Measurements from ENCODE around the gene ITGAL. TPM values are rescaled to one million over a fixed set of nuclear protein-coding genes. Genes with fewer than 3 reads are reported as not detected.

ITGAL gene
- total and polyA plus RNA-seq, 2 of the 13 experiments (the other 11 are each of a cell fraction or from before 2014, with no cell fraction given) = 0.86 to 1.2 TPM

- TF ChIP-seq ZBTB34 (CRISPR knock-in tag; IDR thresholded peaks at IDR 0.05) = no peak
- no peak for TF ChIP-seq ZGPAT (CRISPR knock-in tag; IDR thresholded peaks at IDR 0.05)
Observed at GRCh38 chr16:30565984-30566383, 93.4 kb downstream of the ITGAL start (continued).

- H2AFZ ChIP-seq (ENCODE audit: low read length) = no peak overlapping the region
- no peak overlapping the region for H3K4me2 ChIP-seq (ENCODE audit: low read depth, low read length)
- POLR2A ChIA-PET = interaction anchor here (0.9 to 3.9 kb wide), 4 partner anchors 9 to 44 kb away, joined by 3 to 36 read pairs (median 8); partner anchors contain the start of genes ZNF689, ZNF747 and ZNF764
- FAIRE-seq (no peak), ATAC-seq (no peak), DNase-seq (ENCODE audit: low spot score) (no peak)
- no peaks in the 10 kb centered on the region for H4K20me1 ChIP-seq (ENCODE audit: insufficient read depth, low read length)
- H3K79me2 ChIP-seq (ENCODE audit: insufficient read depth, low read length) = peaks cover 2% of the 10 kb centered on the region
- H3K9me3 ChIP-seq (ENCODE audit: low read length) = no peaks in the 10 kb centered on the region
- CTCF ChIA-PET (ENCODE audit: low intra/inter-chr PET ratio, low total read pairs) = no interaction called here
- no peaks in the 10 kb centered on the region for H3K27me3 ChIP-seq (ENCODE audit: control insufficient read depth in 1 of 2, insufficient read depth in 2 of 2, low read length in 2 of 2)
- no peak overlapping the region for H3K9ac ChIP-seq (ENCODE audit: insufficient read depth, low read depth, low read length)
- in situ Hi-C loops (cut with HindIII; ENCODE audit: extremely low pct_ligation_motif_present, low pct_unique_long_range_greater_than_20kb) (no loop called here), intact Hi-C loops (cut with micrococcal nuclease; ENCODE audit: unreplicated experiment) (no loop called here)
- WGBS (ENCODE audit: low lambda C conversion rate) = 81% methylated on average over 4 of the region's 4 CpGs
- no peak overlapping the region for H3K27ac ChIP-seq (ENCODE audit: extremely low read length, insufficient read depth, low read length)
- no TSS peak for BruUV-seq (replicated peaks)
- peaks cover 49% of the 10 kb centered on the region for H3K4me1 ChIP-seq (ENCODE audit: insufficient read depth, low read length)
- H3K4me3 ChIP-seq (replicated peaks in 1 of 3; ENCODE audit: insufficient read depth in 1 of 3, low read depth in 2 of 3, low read length in 3 of 3) = 0 out of 6 replicates have a peak overlapping the region, but pooled peaks of 1 of the 3 experiments have one; percentile 0
- no peaks in the 10 kb centered on the region for H3K36me3 ChIP-seq (replicated peaks in 1 of 2; ENCODE audit: control insufficient read depth in 1 of 2, insufficient read depth in 2 of 2, low read length in 2 of 2)
- TF ChIP-seq JUN (CRISPR knock-in tag; IDR thresholded peaks at IDR 0.05) = no peak
- no peak for TF ChIP-seq ZBTB3 (CRISPR knock-in tag; IDR thresholded peaks at IDR 0.05; ENCODE audit: borderline replicate concordance, low read depth)
- no peak for TF ChIP-seq ZNF256 (CRISPR knock-in tag; conservative IDR thresholded peaks at IDR 0.05)
- TF ChIP-seq ZBTB25 (CRISPR knock-in tag; IDR thresholded peaks at IDR 0.05) = no peak
- no peak for TF ChIP-seq ZNF678 (CRISPR knock-in tag; IDR thresholded peaks at IDR 0.05)
- no peak for TF ChIP-seq ZNF160 (CRISPR knock-in tag; IDR thresholded peaks at IDR 0.05)
- no peak for TF ChIP-seq HDAC2 (CRISPR knock-in tag; IDR thresholded peaks at IDR 0.05)
- no peak for TF ChIP-seq PTBP1 (IDR thresholded peaks at IDR 0.05; ENCODE audit: low read depth, low read length, poor library complexity, severe bottlenecking)
- TF ChIP-seq ZNF205 (CRISPR knock-in tag; IDR thresholded peaks at IDR 0.05) = no peak
- TF ChIP-seq HNF4A (CRISPR knock-in tag; IDR thresholded peaks at IDR 0.05) = no peak
- TF ChIP-seq NFKBIZ (CRISPR knock-in tag; IDR thresholded peaks at IDR 0.05) = no peak
- no peak for TF ChIP-seq ATF6 (CRISPR knock-in tag; conservative IDR thresholded peaks at IDR 0.05)
Observed at GRCh38 chr16:30566531-30566930, 94.0 kb downstream of the ITGAL start.
